LNCAP (cell line): ENCODE data around the gene MRPL49.

ENCODE experiments used
- TF ChIP-seq, protein P1 (sequence below): fragments of 450-650 bp; IDR thresholded peaks from 2 replicates; pipeline ENCODE4 v1.5.1; 2017; ENCODE audit warnings: mild to moderate bottlenecking

MRPL49 gene

DNA sequence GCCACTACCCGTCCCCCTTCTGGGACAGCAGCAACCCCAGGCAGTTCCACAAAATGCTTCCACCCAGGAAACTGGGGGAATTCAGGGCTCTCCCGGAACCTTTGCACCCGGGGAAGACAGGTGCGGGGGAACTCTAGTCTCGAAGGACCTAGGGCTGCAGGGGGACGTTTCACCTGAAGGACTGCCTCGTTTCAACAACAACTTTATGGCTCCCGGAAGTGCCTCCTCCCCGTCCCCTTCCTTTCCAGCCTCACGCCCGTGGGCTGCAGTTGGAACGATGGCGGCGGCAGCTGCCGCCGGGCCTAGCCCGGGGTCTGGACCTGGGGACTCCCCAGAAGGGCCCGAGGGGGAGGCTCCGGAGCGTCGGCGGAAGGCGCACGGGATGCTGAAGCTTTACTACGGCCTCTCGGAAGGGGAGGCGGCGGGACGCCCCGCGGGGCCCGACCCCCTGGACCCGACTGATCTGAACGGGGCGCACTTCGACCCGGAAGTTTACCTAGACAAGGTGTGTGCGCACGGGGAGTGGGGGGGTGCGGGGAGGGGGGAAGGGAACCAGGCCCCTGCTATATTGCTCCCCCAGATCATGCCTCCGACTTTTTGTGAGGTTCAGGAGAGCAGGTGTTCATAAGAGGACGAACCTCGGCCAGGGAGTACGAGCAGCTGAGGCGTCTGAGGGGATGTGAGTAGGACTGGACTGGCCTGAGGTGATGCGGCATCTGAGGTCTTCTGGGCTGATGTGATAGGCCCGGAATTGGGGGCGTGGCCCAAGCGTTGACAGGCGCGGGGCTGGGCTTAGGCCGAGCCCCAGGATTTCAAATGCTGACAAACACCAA, 25.9 kb upstream of the MRPL49 start, which contains the start of gene VPS51:
Gene VPS51, plus strand, starts transcription at position 241 of the 833 bp plus-strand sequence. Its CDS starts 37 bp downstream, at position 278.
- TF ChIP-seq, protein P1, sequence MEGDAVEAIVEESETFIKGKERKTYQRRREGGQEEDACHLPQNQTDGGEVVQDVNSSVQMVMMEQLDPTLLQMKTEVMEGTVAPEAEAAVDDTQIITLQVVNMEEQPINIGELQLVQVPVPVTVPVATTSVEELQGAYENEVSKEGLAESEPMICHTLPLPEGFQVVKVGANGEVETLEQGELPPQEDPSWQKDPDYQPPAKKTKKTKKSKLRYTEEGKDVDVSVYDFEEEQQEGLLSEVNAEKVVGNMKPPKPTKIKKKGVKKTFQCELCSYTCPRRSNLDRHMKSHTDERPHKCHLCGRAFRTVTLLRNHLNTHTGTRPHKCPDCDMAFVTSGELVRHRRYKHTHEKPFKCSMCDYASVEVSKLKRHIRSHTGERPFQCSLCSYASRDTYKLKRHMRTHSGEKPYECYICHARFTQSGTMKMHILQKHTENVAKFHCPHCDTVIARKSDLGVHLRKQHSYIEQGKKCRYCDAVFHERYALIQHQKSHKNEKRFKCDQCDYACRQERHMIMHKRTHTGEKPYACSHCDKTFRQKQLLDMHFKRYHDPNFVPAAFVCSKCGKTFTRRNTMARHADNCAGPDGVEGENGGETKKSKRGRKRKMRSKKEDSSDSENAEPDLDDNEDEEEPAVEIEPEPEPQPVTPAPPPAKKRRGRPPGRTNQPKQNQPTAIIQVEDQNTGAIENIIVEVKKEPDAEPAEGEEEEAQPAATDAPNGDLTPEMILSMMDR = no peak

DNA sequence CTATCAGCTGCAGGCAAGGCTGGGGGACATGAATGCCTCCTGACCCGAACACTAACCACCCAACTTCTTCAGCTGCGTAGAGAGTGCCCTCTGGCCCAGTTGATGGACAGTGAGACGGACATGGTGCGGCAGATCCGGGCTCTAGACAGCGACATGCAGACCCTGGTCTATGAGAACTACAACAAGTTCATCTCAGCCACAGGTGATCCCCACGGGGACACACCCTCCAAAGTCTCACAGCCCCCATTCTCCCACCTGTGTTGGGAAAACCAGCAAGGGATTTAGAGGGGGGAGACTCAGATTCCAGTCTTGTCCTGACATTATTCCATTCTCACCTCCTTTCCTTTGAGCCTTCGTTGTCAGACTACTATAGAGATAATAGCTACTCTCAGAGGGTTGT, 25.2 kb upstream of the MRPL49 start:
- TF ChIP-seq, protein P1 = no peak

DNA sequence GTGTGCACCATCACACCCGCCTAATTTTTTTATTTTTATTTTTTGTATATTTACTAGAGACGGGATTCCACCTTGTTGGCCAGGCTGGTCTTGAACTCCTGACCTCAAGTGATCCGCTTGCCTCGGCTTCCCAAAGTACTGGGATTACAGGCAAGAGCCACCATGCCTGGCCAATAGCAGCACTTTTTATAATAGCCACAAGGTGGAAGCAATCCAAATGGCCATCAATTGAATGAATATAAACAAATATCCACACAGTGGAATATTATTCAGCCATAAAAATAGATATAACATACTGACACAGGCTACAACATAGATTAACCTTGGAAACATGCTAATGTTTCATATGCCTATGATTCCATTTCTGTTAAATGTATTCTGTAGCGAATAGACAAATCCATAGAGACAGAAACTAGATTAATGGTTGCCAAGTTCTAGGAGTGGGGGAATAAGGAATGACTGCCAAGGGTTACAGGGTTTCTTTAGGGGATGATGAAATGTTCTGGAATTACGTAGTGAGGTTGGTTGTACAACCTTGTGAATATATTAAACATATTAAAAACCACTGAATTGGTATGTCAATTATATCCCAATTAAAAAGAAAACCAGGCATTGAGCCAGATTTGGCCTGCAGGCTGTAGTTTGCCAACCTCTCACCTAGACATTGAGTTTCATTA, 21.3 kb upstream of the MRPL49 start:
- TF ChIP-seq, protein P1 = no peak

DNA sequence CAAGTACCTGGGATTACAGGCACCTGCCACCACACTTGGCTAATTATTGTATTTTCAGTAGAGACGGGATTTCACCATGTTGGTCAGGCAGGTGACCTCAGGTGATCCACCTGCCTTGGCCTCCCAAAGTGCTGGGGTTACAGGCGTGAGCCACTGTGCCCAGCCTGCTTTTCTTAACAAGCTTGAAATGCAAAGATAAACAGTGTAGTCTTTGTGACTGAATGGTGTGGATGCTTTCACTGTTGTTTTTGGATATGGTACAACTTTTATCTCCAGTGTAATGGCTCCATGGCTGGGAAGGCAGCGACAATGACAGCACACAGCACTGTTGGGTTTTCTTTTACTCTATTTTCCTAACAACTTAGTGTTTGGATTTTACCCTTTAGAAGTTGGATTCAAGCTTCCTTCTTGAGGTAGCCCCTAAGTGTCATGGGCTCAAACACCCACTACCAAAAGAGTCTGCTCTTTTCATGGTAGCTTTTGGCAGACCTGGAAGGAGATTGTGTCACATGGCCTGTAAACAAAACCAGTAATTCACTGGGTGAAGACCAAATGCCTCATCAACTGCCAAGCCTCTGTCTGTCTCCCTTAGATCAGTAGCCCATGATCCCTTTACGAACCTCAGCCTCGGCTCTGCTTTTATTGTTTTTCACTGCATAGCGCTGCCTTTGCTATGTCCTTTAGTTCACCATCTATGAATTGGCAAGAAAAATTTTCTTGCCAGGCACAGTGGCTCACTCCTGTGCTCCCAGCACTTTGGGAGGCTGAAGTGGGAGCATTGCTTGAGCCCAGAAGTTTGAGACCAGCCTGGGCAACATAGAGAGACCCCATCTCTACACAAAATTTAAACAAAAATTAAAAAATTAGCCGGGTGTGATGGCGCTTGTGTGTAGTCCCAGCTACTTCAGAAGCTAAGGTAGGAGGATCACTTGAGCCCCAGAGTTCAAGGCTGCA, 19.7 kb upstream of the MRPL49 start:
- TF ChIP-seq, protein P1 = no peak

DNA sequence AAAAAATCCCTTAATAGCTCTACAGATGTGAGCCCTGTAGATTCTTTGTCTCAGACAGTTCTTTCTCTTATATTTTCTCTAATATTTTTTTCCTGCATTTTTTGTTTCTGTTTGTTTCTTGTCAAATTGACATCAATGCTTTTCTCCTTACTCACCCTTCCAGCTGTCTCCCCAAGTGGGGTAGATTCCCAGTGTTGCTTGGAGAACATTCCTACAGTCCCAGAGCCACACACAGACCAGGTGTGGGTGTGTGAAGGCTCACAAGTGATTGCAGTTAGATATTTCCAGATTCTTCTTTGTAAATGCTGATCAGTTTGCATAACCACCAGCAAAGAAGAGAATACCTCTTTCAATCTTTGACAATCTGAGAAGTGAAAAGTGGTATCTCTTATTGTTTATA, 18.6 kb upstream of the MRPL49 start:
- TF ChIP-seq, protein P1 = no peak

DNA sequence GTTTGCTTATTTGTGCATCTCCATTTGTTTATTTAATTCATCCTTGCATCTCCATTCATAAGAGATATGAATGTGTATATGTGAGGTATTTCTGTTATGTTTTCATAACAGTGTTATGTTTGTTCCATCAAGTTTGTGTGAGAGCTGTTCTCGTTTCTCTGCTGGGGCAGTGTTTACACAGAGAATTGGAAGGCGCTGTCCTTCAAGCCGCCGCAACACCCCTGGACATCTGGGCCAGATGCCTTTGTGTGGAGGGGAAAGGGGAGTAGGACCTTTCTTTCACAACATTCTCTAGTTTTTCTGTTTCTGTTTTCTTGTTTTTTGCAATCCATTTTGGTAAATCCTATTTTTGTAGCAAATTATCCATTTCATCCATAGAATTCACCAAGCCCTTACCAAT, 17.5 kb upstream of the MRPL49 start:
- TF ChIP-seq, protein P1 = no peak

DNA sequence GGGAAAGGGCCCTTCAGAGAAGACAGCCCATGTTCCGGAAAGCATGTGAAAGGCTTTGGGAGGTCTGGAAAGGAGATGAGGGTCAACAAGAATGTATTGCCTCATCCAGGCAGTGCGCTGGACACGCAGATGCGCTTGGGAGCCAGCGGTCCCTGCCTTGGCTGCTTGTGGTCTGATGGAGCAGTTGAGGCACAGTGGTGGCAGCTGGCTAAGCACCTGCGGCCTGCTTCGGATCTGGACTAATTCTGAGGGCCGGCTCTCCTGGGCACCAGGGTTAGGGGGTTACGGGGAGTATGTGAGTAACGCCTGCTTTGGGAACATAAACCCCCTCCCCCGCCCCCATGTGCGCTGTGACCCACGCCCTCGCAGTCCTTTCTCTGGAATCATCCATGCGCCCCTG, 15.0 kb upstream of the MRPL49 start:
- TF ChIP-seq, protein P1 = no peak
